Uterus (tissue), 2 donors: ENCODE results near the gene BABAM2.

Source experiments
- CTCF ChIP-seq, 4 experiments: fragments of 200-600 bp in 2 of 4; fragments of 450-650 bp in 2 of 4; sonication (generic) in 2 of 4; IDR thresholded peaks; one replicate each; pipeline ENCODE4 v1.5.1; 2016 to 2019; ENCODE audit warnings: antibody characterized with exemption in 4 of 4, mild to moderate bottlenecking in 2 of 4, moderate library complexity in 1 of 4
- POLR2A ChIP-seq, 2 donors: fragments of 450-650 bp; IDR thresholded peaks; one replicate each; pipeline ENCODE4 v1.6.1; 2016; ENCODE audit warnings: antibody characterized with exemption in 2 of 2, mild to moderate bottlenecking in 1 of 2, moderate library complexity in 1 of 2

GRCh38 chr2:28034696-28035095 lies 144.2 kb downstream of the BABAM2 start:
- TF ChIP-seq CTCF (IDR thresholded peaks at IDR 0.05): no peak
- no peak for TF ChIP-seq POLR2A (IDR thresholded peaks at IDR 0.05)
